Measurements from ENCODE around the gene CDK5RAP3. TPM values are rescaled to one million over a fixed set of nuclear protein-coding genes. Genes with fewer than 3 reads are reported as not detected.
A peak's percentile ranks its signal among the peaks of the same experiment; 100 is the strongest.
"Not testable (repeated sequence)": the region's sequence is repeated elsewhere in the genome, so short reads cannot be mapped to it uniquely, and the experiment has no call there.

CDK5RAP3 gene, protein sequence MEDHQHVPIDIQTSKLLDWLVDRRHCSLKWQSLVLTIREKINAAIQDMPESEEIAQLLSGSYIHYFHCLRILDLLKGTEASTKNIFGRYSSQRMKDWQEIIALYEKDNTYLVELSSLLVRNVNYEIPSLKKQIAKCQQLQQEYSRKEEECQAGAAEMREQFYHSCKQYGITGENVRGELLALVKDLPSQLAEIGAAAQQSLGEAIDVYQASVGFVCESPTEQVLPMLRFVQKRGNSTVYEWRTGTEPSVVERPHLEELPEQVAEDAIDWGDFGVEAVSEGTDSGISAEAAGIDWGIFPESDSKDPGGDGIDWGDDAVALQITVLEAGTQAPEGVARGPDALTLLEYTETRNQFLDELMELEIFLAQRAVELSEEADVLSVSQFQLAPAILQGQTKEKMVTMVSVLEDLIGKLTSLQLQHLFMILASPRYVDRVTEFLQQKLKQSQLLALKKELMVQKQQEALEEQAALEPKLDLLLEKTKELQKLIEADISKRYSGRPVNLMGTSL
- total RNA-seq = 50.3 and 51.8 TPM in 2 replicates

DNA sequence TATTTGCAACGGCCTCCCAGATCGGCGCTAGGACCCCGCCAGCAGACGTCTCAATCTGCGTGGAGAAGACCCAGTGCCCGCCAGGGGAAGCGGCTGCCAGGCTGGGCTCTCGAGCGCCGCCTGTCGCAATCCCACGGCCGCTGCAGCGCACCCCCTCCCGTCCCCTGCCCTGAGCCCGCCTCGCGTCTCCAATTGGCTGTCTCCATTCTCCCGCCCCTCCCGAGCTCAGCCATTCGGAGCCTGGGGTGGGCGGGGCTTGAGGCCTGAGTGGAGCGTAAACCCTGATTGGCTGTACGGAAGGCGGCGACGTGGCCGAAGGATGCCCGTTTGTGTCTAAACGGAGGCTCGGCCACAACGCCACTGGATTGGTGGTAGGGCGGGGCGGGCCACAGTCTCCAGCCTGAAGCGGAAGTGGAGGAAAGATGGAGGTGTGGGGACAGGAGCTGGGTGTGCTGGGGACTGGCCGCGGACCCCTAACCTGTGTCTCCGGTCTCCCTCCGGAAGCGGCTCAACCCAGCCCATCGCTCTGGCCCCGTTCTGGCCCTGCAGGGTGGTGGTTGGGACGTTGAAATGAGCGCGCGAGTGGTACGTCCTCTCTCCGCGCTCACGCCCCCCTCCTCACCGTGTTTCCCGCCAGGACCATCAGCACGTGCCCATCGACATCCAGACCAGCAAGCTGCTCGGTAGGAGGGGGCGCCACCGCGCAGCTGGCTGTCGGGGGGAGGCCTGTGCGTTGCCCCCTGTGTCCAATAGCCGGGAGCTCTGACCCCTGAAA lies at the start of gene CDK5RAP3:
Gene CDK5RAP3 (plus strand): TSS at position 389 of the 775 bp plus-strand sequence. CDS start 34 bp downstream, at position 423.
- peak; percentile 99 for DNase-seq (ENCODE audit: low read depth in 2 of 2)

DNA sequence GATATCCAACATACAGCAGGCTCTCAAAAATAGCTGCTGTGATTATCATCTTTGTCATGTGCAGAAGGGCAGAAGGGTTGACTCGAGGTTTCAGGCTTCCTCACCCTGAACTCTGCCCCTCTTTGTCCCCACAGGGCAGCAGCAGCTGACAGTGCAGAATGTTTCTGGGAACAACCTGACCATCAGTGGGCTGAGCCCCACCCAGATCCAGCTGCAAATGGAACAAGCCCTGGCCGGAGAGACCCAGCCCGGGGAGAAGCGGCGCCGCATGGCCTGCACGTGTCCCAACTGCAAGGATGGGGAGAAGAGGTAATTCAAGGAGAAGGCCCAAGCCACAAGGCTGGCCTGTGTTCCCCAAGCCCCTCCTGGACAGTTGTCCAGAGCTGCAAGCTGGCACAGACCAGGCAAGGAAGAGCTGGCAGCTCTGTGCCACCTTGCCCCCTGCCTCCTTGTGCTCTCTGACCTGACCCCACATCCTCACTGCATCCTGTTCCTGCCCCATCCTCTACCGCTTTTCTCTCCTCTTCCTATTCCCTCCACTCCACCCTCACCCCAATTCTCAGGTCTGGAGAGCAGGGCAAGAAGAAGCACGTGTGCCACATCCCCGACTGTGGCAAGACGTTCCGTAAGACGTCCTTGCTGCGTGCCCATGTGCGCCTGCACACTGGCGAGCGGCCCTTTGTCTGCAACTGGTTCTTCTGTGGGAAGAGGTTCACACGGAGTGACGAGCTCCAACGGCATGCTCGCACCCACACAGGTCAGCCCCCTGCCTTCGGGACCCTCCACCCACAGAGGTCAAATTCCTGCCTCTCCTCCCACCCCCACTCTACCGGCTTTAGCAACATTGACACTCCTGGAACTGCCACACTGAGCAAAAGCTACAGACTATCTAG lies 45.9 kb upstream of the CDK5RAP3 start:
- no peak for DNase-seq (ENCODE audit: low read depth in 2 of 2)

DNA sequence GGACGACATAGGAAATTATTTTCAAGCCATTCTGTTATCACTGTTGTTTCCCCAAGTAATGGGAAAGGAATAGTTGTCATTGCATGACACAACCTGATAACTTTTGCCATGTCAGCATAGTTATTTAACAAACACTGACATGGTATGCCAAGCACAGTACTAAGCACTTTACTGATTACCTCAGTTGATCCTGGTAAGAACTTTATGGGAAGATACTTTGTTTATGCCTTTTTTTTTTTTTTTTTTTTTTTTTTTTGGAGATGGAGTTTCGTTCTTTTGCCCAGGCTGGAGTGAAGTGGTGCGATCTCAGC lies 45.3 kb upstream of the CDK5RAP3 start:
- no peak for DNase-seq (ENCODE audit: low read depth in 2 of 2)

DNA sequence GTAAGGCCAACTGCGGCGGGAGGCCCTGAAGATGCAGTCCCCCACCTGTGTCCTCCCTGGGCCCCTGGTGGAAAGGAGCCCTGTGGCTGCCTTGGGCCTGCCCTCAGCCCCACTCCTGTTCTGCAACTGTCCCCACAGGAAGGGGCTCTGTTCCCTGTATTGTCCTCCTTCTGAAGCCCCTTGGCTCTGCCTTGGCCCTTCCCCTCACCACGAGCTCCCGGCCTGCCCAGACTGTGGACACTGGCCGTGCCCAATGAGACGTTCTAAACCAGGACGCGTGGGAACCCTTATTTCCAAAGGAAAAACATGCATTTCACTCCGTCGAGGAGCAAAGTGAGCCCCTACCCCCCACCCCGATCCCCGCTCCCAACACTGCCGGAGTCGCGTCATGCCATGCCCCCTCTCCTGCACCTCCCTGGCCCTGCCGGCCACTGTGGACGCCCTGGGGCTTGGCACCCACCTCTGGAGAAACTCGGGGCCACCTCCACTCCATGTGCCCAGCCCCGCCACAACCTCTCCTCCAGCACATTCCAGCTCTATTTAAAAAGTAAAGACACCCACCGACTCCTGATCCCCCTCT lies 43.0 kb upstream of the CDK5RAP3 start:
- DNase-seq (ENCODE audit: low read depth in 2 of 2) = no peak

DNA sequence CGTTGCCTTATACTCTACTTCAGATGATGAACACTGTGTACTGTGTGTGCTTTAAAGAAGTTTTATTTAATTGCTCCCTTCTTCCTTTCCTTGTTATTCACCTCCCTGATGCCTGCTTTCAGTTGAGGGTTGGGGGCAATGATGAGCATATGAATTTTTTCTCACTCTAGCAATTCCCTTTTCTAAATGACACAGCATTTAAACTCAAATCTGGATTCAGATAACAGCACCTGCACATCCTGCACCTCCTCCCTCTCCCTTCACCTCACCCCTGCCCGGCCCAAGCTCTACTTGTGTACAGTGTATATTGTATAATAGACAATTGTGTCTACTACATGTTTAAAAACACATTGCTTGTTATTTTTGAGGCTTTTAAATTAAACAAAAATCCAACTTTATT lies 42.5 kb upstream of the CDK5RAP3 start:
- no peak for DNase-seq (ENCODE audit: low read depth in 2 of 2)

DNA sequence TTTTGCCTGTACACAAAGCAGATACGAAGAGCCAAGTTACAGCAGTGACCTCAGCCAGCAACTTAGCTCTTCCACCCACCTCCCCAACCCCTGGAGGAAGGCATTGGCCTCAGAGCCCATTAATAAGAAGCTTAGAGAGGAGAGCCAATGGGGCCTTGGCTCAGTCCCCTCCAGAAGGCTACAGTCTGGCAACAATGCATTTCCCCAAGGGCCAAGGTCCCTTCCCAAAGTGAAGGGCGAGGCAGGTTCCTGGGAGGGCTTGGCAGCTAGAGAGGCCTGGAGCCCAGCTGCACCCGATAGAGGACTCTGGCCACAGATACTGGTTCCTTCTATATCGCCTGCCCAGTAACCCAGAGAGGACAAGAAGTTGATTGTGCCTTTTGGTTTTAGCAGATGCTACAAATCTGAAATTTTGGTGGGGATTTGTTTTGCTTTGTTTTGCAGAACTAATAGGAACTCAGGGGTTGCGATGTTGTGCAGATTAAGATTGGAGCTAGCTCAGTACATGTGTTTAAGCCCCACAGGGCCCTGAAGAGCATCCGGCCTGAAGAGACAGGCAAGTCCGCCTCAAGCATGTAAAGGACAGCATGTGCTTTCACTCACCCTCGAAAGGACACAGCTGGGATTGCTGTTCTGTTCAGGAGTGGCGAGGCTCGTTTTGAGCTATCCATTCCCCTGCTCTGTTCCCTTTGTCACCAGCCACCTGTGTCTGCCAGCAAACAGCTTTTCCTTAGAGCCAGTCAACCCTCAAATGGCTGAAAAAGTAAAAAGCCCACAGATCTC lies 41.5 kb upstream of the CDK5RAP3 start:
- DNase-seq (ENCODE audit: low read depth in 2 of 2) = no peak

DNA sequence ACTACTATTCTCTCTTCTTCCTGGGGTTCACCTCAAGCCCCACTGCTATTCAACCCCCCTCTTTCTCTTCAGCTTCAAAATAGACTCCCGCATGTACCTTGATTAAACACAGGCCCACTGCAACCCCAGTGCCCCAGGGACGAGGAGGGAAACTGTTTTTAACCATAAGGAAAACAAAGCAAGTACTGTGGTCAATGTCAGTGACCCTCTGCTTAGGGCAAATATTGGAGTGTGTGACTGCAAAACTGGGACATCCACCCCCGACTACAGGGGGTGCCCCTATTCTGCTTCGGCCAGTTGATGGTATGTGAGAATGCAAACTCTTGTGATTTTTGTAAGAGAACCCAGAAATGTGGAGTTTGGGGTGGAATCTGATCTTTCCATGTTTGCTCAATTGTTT lies 39.1 kb upstream of the CDK5RAP3 start:
- no peak for DNase-seq (ENCODE audit: low read depth in 2 of 2)

DNA sequence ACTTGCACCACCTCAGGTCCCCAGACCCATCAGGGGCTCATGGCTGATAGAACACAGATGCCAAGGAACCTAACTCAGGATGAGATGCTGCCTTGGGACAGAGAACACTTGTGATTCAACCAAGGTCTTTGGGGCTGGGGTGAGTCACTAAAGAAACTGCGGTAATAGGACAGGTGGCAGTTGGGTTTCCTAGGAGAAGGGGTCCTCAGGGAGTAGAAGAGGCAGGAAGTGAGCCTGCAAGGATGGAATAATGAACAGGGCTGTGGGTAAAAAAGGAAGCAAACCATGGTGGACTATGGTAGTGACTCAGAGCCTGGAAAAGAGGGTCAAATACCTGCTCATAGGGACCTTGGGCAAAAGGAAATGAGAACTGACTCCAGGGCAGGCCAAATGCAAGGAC lies 36.1 kb upstream of the CDK5RAP3 start:
- DNase-seq (ENCODE audit: low read depth in 2 of 2) = peak in 1 of 2 donors; percentile 14

DNA sequence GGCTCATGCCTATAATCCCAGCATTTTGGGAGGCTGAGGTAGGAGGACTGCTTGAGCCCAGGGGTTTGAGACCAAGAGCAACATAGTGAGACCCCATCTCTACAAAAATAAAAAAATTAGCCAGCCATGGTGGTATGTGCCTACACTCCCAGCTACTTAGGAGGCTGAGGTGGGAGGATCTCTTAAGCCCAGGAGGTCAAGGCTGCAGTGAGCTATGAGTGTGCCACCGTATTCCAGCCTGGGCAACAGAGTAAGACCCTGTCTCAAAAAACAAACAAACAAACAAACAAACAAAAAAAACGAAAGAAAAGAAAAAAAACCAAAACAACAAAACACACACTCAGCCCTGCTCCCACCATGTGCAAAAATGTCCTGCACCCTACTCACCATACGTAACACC lies 35.4 kb upstream of the CDK5RAP3 start:
- not testable (repeated sequence) for DNase-seq (ENCODE audit: low read depth in 2 of 2)

DNA sequence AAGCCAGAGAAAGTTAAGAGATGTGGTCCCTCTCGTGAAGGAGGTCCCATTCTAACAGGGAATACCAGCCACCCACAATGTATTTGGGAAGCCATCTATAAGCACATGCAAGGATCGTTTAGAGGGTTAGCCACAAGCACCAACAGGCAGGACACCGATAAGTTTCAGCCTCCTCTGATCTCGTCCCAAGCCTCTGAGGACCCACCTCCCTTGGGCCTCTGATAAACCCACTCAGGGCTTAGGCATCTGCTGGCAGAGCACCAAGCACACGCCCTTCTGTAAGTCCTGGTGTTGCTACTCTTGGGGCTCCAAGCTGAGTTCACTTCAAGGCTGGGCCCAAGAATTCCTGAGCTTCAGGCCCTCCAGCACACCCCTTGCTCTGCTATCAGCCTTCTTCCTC lies 35.0 kb upstream of the CDK5RAP3 start:
- DNase-seq (ENCODE audit: low read depth in 2 of 2) = peak in 1 of 2 donors; percentile 58

DNA sequence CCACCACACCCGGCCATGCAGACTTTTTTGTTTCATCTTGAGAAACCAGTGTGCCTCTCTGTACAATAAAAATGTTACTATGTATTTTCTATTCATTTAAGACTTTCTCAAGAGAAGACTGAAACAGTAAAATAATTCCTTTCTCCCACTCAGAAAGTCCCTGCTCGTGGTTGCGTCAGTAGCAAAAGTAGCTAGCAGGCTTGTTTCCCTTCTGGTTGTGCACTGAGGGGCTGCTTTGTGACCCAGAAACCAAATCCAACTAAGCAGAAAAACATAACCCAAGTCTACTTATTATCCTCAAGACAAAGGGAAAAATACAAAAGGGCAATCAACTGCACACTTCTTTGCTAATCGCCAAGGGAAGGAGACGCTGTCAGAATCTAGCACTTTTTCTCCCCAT lies 33.0 kb upstream of the CDK5RAP3 start:
- no peak for DNase-seq (ENCODE audit: low read depth in 2 of 2)

DNA sequence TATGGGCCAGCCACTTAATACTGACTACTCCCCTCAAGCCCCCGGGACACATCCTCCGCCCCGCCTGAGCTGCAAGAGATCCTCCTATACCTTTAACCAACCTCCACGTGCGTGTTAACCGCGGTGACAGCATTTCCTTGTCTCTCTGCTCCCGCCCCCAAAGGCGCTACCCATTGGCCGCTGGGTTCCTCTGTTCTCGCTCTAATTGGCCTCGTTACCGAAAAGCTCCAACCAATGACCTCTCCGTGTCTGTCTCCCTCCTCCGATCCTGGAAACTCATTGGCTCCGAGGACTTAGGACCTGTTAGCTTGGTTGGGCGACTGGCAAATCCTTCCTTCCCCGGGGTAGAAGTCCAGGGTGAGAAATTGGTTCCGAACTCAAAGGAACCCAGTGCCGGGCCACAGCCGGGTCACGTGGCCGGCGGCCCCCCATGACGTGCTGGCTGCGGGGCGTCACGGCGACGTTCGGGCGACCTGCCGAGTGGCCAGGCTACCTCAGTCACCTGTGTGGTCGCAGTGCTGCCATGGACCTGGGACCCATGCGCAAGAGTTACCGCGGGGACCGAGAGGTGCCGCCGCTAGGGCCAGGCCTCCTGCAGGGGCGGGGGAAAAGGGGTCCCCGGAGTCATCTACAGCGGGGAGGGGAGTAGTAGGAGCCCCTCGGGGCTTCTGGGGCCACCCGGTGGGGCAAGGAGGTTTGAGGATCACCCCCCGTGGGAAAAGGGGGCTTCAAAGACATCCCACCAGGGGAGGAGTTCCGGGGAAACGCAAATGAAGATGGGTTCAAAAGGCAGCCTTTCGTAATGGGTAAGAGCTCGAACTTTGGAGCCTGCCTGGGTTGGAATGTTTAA lies 29.4 kb upstream of the CDK5RAP3 start, which contains the start of gene PNPO:
Gene PNPO (plus strand): TSS at position 326 of the 850 bp plus-strand sequence. CDS start 105 bp downstream, at position 431.
- peak; percentile 98 to 99 for DNase-seq (ENCODE audit: low read depth in 2 of 2)

DNA sequence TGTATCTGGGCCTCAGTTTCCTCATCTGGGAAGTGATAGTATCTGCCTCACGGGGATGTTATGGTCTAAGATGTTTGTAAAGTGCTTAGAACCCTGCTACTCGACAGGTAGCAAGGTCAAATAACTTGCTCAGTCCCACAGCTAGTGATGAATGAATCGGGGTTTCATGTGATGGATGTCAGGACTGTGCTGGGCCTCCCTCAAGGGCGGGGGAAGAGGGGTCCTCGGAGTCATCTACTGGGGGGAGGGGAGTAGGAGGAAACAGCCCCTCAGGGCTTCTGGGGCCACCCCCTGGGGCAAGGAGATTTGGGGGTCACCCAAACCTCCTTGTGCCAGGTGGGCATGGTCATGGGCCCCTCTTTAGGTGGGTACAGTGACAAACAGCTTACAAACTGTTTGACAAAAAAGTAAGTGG lies 28.8 kb upstream of the CDK5RAP3 start:
- no peak for DNase-seq (ENCODE audit: low read depth in 2 of 2)

DNA sequence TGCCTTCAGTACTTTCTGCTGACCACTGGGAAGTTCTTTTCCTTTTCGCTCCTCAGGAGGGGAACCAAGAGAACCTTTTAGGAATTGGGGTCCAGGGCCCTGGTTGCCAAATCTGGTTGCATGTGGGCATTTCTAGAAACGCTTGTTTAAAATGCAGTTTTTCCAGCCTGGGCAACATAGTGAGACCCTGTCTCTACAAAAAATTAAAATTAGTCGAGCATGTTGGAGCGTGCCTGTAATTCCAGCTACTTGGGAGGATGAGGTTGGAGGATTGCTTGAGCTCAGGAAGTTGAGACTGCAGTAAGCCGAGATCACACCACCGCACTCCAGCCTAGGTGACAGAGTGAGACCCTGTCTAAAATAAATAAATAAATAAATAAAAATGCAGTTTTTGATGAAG lies 28.3 kb upstream of the CDK5RAP3 start:
- no peak for DNase-seq (ENCODE audit: low read depth in 2 of 2)

DNA sequence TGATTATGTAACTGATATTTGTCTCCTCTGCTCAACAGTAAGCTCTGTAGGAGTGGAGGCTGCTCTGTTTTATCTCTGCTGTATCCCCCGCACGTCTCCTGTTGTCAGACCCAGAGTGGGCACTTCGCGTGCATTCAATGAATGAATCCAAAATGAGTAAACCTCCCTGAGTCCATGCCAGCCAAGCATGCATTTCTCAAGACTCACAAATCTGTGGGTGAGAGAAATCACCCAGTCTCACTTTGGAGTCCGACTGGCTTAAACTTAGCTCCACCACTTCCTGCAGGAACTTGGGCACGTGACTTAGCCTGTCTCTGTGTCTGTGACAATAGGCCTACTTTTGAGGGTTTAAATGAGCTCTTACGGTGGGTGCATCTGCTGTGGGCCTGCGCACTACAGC lies 25.8 kb upstream of the CDK5RAP3 start:
- DNase-seq (ENCODE audit: low read depth in 2 of 2) = no peak

DNA sequence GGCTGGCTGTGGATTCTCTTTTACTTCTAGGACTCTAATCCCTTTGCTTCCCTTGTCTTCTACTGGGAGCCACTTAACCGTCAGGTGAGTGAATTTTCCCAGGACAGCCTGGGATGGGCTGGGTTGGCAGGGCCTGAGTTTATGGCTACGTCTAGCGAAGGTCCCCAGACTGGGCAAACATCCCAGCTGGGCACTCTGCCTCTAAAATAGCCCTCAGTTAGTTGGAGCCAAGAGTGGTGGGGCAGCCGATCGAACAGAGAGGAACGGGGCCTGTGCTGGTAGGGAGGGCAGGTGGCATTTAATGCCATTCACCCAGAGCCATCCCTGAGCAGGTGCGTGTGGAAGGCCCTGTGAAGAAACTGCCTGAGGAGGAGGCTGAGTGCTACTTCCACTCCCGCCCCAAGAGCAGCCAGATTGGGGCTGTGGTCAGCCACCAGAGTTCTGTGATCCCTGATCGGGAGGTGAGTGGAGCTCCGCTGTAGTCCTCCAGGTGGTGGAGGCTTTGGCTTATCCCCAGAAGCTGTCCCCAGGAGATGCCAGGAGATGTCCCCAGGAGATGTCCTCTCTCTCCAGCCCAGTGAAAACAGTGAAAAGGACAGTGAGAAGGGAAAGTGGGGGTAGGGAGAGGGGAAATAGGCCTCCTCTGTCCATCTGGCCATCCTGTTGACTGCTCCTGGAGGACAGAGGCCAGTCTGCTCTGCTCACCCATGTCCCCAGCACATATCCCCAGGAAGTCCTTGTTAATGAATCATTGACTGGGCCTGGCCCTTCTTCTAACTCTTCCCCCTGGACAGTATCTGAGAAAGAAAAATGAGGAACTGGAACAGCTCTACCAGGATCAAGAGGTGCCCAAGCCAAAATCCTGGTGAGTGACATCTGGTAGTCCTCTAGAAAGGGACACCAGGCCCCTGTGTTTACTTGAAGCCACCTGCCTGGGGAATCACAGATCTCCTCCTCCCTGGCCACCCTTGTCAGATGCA lies 25.1 kb upstream of the CDK5RAP3 start:
- no peak for DNase-seq (ENCODE audit: low read depth in 2 of 2)

DNA sequence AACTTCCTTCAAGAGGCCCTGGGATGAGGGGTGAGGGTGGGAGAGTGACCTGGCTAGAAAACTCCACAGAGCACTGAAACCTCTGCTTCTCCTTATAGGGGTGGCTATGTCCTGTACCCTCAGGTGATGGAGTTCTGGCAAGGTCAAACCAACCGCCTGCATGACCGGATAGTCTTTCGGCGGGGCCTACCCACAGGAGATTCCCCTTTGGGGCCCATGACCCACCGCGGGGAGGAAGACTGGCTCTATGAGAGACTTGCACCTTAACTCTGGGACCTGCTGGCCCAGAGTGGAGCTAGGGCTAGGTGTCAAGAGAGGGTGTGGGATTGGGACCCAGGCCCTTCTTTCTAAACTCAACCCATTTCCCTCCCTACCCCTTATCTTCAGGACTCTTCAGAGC lies 24.4 kb upstream of the CDK5RAP3 start:
- DNase-seq (ENCODE audit: low read depth in 2 of 2) = no peak

DNA sequence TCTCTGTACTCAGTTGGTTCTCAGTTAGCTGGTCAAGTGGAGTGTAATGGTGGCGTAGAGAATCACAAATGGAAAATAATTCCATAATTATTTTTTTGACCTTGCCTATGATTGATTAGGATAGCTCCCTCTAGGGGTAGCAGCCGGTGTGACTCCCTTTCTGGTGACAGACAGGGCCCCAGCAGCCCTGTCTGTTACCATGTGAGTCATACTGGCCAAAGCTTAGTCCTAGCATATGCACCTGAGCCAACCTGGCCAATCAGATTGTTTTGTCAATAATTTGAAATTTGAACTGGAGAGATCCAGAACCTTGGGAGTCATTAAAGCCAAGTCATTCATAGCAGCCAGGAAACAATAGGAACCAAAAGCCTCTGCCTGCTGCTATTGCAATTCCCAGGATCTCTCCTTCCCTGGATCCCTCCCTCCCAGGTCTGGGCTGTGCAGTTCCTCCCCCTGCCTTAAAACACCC lies 23.9 kb upstream of the CDK5RAP3 start:
- peak; percentile 89 to 90 for DNase-seq (ENCODE audit: low read depth in 2 of 2)

Measured in lung microvascular endothelial cell (primary cell).